T-cell (primary cell): ENCODE results near the gene JMJD1C. TPM values are rescaled to one million over a fixed set of nuclear protein-coding genes. Genes with fewer than 3 reads are reported as not detected.

Source experiments
- total RNA-seq, 35 experiments: library from RNA in 6 of 35; stranded (reverse) in 6 of 35; fragments of 120-200 nt in 1 of 35; gene quantifications; one replicate each; pipeline versions ENCODE4 v1.2.1 to v1.2.4 and lab custom pipeline; 2013 to 2026

Gene JMJD1C
- total RNA-seq, 5 donors from 2014 or later (not counting 1 experiment from before 2014, with no cell fraction given) = 84.1 to 193 (median 92.6) TPM

Other genes starting within 250 kb of the JMJD1C start
- gene REEP3, start 55.4 kb upstream of the JMJD1C start, total RNA-seq = 10 to 100 TPM in 2 of 5 donors, 1 to 10 TPM in 3; 7.9 to 16.2 (median 9.9) TPM